Activated naive CD8-positive, alpha-beta T cell treated with anti-CD3 and anti-CD28 coated beads, Interleukin-2, amount 10 ng/mL, durations not matched to agents 7 days and 5 days (primary cell): ENCODE data around the gene ZNF14. TPM values are rescaled to one million over a fixed set of nuclear protein-coding genes. Genes with fewer than 3 reads are reported as not detected.
"Not testable (repeated sequence)": the region's sequence is repeated elsewhere in the genome, so short reads cannot be mapped to it uniquely, and the experiment has no call there.

Experiments
- ATAC-seq: fragments of 150-1000 bp; cut with Tn5 transposase; one replicate; pipeline ENCODE4 v1.10.0; 2021; ENCODE audit warnings: low read depth, moderate library complexity
- POLR2A ChIA-PET: fragments of 350-600 bp; sonication (Branson Sonifier 250); formaldehyde crosslinking; loops from one replicate; lab custom pipeline; 2021; ENCODE audit warnings: antibody characterized with exemption; lab: Charles Lee
- DNase-seq: peaks from one replicate; pipeline ENCODE4 v3.0.0; 2021
- H3K27ac Mint-ChIP-seq: one replicate; pipeline ENCODE4 v1.8.0; 2022; ENCODE audit warnings: mild to moderate bottlenecking, mixed read lengths
- H3K27me3 Mint-ChIP-seq: one replicate; pipeline ENCODE4 v1.8.0; 2022; ENCODE audit warnings: mild to moderate bottlenecking, moderate library complexity, mixed read lengths
- H3K36me3 Mint-ChIP-seq: one replicate; pipeline ENCODE4 v1.8.0; 2021; ENCODE audit warnings: mild to moderate bottlenecking, mixed read lengths
- H3K4me1 Mint-ChIP-seq: one replicate; pipeline ENCODE4 v1.8.0; 2021; ENCODE audit warnings: mixed read lengths
- H3K4me3 Mint-ChIP-seq: one replicate; pipeline ENCODE4 v1.8.0; 2022; ENCODE audit warnings: mild to moderate bottlenecking, moderate library complexity, mixed read lengths
- H3K9me3 Mint-ChIP-seq: one replicate; pipeline ENCODE4 v1.8.0; 2021; ENCODE audit warnings: mixed read lengths
- total RNA-seq, 2 experiments: library from RNA; stranded (reverse); gene quantifications; one replicate each; pipeline ENCODE4 v1.2.3, GENCODE V29; 2021

The ZNF14 gene
- total RNA-seq, 2 experiments from 2014 or later = 13.7 to 16.9 TPM

- H3K27ac Mint-ChIP-seq, H3K9me3 Mint-ChIP-seq, POLR2A ChIA-PET, DNase-seq, H3K27me3 Mint-ChIP-seq, ATAC-seq: not testable (repeated sequence)
- Mint-ChIP-seq H3K36me3 (peaks cover 39% of the 10 kb centered on the region), H3K4me1 (peaks cover 32% of the 10 kb centered on the region), H3K4me3 (peak overlapping the region; percentile 19)
These were observed 67.4 kb downstream of the ZNF14 start for GRCh38 chr19:19665420-19665948.

DNA sequence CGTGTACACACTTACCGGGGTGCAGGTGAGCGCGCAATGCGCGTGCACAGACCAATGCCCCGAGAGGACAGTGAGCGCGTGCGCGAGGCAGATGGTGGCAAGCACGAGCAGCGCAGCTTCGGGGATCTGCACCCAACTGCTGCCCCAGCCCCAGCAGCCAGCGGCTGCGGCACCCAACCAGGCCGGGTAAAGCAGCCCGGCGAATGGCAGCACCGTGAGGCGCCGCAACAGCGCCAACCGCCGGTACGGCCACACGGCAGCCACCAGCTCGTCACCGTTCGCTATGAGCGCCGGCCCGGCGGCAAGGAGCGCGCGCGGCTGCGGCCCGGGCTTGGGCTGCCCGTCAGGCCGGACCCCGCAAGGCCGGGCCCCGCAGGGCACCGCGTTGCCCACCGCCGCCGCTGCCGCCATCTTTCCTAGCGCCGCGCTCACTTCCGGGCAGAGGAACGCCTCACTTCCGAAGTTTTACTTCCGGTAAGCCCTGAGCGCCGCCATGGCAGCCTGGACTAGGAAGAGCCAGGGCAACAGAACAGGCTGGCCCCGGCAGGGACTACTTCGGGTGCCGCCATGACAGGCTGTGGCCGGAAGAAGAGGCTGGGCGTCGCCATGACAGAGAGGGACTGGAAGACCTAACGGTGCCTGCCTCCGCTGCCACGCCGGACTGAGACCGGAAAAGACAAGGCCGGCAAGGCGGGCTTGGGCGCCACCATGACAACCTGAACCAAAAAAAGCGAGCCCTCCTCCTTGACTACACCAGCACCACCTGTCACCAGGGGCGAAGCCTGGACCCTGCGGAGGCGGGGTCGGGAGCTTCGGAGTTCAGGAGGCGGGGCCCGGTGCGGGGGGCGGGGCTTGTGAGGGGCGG lies 69.4 kb downstream of the ZNF14 start, which contains the start of gene ATP13A1:
Gene ATP13A1, minus strand, starts transcription at position 421 of the 865 bp plus-strand sequence. Its CDS starts 10 bp downstream, at position 411.
- POLR2A ChIA-PET = interaction anchor here (0.5 to 3.0 kb wide), 22 partner anchors 10 to 901 kb away, joined by 3 to 17 read pairs (median 4); partner anchors contain the start of genes LPAR2, NDUFA13, PBX4 and ZNF14
- ATAC-seq (peak; percentile 79), DNase-seq (peak; percentile 92)
- H3K27me3 Mint-ChIP-seq = no peaks in the 10 kb centered on the region
- H3K4me3 Mint-ChIP-seq = peak within 1 kb of the TSS; percentile 93
- peaks cover 32% of the 10 kb centered on the region for H3K36me3 Mint-ChIP-seq
- peaks cover 26% of the 10 kb centered on the region for H3K4me1 Mint-ChIP-seq
- no peaks in the 10 kb centered on the region for H3K9me3 Mint-ChIP-seq
- peak within 1 kb of the TSS; percentile 98 for H3K27ac Mint-ChIP-seq

GRCh38 chr19:19662871-19663255 lies 70.0 kb downstream of the ZNF14 start:
- H3K27me3 Mint-ChIP-seq = no peaks in the 10 kb centered on the region
- H3K4me1 Mint-ChIP-seq = peaks cover 21% of the 10 kb centered on the region
- POLR2A ChIA-PET = interaction anchor here (1.0 to 3.0 kb wide), 14 partner anchors 10 to 504 kb away, joined by 3 to 17 read pairs (median 6); partner anchors contain the start of genes LPAR2, NDUFA13, PBX4 and ZNF14
- no peaks in the 10 kb centered on the region for H3K9me3 Mint-ChIP-seq
- peak overlapping the region; percentile 93 for H3K27ac Mint-ChIP-seq
- H3K36me3 Mint-ChIP-seq = peaks cover 36% of the 10 kb centered on the region
- no peak for DNase-seq
- H3K4me3 Mint-ChIP-seq = peak overlapping the region; percentile 93
- no peak for ATAC-seq

DNA sequence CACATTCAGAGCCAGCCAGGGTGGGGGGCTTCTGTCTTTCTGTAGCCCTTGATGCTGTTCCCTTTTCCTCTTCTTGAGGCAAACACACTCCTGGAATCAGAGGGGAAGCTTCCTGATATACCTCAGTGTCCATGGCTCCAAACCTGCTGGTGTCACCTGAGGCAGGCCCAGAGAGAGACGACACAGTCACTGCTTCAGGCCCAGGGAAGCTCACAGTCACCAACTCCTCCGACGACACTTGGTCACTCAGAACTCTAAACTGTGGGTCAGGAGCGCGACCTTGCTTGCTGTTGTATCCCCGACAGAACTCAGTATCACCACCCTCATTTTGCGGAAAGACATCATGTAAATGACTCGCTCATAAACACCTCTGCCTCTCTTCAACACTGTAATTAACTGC lies 70.6 kb downstream of the ZNF14 start:
- no peak for ATAC-seq
- Mint-ChIP-seq H3K27ac (peak overlapping the region; percentile 93), H3K27me3 (no peaks in the 10 kb centered on the region), H3K4me3 (peak overlapping the region; percentile 93), H3K9me3 (no peaks in the 10 kb centered on the region), H3K36me3 (peaks cover 36% of the 10 kb centered on the region), H3K4me1 (peaks cover 18% of the 10 kb centered on the region)
- no peak for DNase-seq
- POLR2A ChIA-PET = interaction anchor here (1.1 to 3.0 kb wide), 14 partner anchors 9 to 505 kb away, joined by 3 to 17 read pairs (median 7); partner anchors contain the start of genes LPAR2, NDUFA13, ZNF14 and ZNF486

GRCh38 chr19:19661675-19662251 lies 71.1 kb downstream of the ZNF14 start:
- H3K36me3 Mint-ChIP-seq = peaks cover 35% of the 10 kb centered on the region
- no peaks in the 10 kb centered on the region for H3K9me3 Mint-ChIP-seq
- H3K27me3 Mint-ChIP-seq = no peaks in the 10 kb centered on the region
- peak overlapping the region; percentile 93 for H3K27ac Mint-ChIP-seq
- H3K4me1 Mint-ChIP-seq = peaks cover 18% of the 10 kb centered on the region
- peak overlapping the region; percentile 93 for H3K4me3 Mint-ChIP-seq
- DNase-seq = no peak
- POLR2A ChIA-PET = interaction anchor here (0.6 to 3.0 kb wide), 11 partner anchors 9 to 505 kb away, joined by 3 to 17 read pairs (median 7); partner anchors contain the start of genes ZNF14, ZNF486, ZNF506 and ZNF93
- peak; percentile 1 for ATAC-seq

- H3K36me3 Mint-ChIP-seq = peaks cover 34% of the 10 kb centered on the region
- peak overlapping the region; percentile 93 for H3K4me3 Mint-ChIP-seq
- H3K27me3 Mint-ChIP-seq = no peaks in the 10 kb centered on the region
- no peaks in the 10 kb centered on the region for H3K9me3 Mint-ChIP-seq
- H3K27ac Mint-ChIP-seq = peak overlapping the region; percentile 93
- no peak for ATAC-seq
- H3K4me1 Mint-ChIP-seq = peaks cover 18% of the 10 kb centered on the region
- POLR2A ChIA-PET = interaction anchor here (0.6 to 3.0 kb wide), 11 partner anchors 8 to 333 kb away, joined by 3 to 17 read pairs (median 7); partner anchors contain the start of genes TSSK6, ZNF506 and ZNF93
- DNase-seq = no peak
These were observed 71.7 kb downstream of the ZNF14 start for GRCh38 chr19:19661141-19661674.

Other genes starting within 250 kb of the ZNF14 start
- 1 to 10 TPM; 5.8 to 6.5 TPM for gene TSSK6, start 217.6 kb downstream of the ZNF14 start, total RNA-seq
- gene NDUFA13, start 216.9 kb downstream of the ZNF14 start, total RNA-seq = 100 to 1,000 TPM; 306 to 336 TPM
- 10 to 100 TPM; 11.7 to 11.9 TPM for gene YJEFN3, start 204.2 kb downstream of the ZNF14 start, total RNA-seq
- under 1 TPM; 0.11 to 0.14 TPM for gene CILP2, start 194.8 kb downstream of the ZNF14 start, total RNA-seq
- 10 to 100 TPM; 41.3 to 46.1 TPM for gene PBX4, start 114.4 kb downstream of the ZNF14 start, total RNA-seq
- 10 to 100 TPM; 73.6 to 73.8 TPM for gene LPAR2, start 104.9 kb downstream of the ZNF14 start, total RNA-seq
- gene GMIP, start 89.5 kb downstream of the ZNF14 start, total RNA-seq = 100 to 1,000 TPM; 128 to 135 TPM
- gene ATP13A1, start 69.4 kb downstream of the ZNF14 start, total RNA-seq = 100 to 1,000 TPM; 108 to 115 TPM
- 100 to 1,000 TPM; 123 to 126 TPM for gene ZNF101, start 64.3 kb downstream of the ZNF14 start, total RNA-seq
- 10 to 100 TPM; 39.4 to 41.5 TPM for gene ZNF506, start 88.6 kb upstream of the ZNF14 start, total RNA-seq
- gene ZNF253, start 132.8 kb upstream of the ZNF14 start, total RNA-seq = 10 to 100 TPM; 25.6 to 32.4 TPM
- 10 to 100 TPM; 20.3 to 22.2 TPM for gene ZNF93, start 167.8 kb upstream of the ZNF14 start, total RNA-seq